CD4-positive, alpha-beta T cell treated with Interleukin-6 for 4 hours (primary cell): ENCODE measurements around the gene FBLN5.
A peak's percentile ranks its signal among the peaks of the same experiment; 100 is the strongest.
"Not testable (repeated sequence)": the region's sequence is repeated elsewhere in the genome, so short reads cannot be mapped to it uniquely, and the experiment has no call there.

Experiments used
- DNase-seq: peaks from one replicate; pipeline ENCODE4 v3.0.0-alpha.2; 2020; ENCODE audit warnings: mixed read lengths

Gene FBLN5

DNA sequence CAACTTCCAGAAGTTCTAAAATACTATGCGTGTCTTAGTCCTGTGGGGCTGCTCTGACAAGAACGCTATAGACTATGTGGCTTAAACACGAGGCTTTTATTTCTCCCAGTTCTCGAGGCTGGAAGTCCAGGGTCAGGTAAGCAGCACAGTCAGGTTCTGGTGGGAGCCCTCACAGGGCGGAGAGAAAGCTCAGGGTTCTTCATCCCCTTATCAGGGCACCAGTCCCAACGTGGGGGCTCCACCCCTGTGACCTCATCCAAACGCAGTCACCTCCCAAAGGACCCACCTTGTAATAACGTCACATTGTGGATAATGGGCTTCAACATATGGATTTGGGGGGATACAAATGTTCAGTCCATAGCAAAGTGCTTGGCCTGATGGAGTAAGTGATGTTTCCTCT, 43.0 kb downstream of the FBLN5 start:
- no peak for DNase-seq

DNA sequence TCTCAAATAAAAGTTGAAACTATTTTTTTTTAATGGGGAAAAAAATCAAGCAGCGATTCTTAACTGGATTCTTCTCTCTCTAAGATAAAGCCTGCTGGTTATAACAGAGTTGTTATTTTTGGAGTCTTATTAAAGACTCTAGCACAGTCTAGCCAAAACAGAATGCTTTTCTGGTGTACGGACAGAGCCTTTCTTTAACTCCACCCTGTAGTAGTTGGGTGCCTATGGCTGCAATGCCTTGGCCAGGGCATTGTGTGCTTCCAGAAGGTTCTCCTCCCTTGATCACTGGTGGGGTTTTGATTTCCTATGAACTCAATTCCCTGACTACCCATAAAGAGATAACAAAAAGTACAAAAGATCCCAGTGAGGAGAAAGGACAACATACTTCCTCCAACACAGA, 44.4 kb downstream of the FBLN5 start:
- no peak for DNase-seq

DNA sequence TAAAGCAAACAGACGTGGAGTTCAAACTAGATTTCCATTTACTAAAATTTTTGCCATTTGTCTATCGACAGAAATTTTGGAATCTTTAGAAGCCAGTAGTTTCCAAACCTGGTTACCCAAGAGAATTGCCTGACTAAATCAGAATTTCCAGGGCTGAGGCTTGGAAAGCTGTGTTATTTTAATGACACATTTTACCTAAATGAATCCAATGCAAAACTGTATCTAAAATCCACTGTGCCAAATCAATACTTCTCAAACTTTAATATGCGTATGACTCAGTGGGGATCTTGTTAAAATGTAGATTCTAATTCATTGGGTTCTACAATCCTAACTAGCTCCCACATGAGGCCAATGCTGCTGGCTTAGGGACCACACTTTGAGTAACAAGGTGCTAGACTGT, 45.2 kb downstream of the FBLN5 start:
- DNase-seq = no peak

DNA sequence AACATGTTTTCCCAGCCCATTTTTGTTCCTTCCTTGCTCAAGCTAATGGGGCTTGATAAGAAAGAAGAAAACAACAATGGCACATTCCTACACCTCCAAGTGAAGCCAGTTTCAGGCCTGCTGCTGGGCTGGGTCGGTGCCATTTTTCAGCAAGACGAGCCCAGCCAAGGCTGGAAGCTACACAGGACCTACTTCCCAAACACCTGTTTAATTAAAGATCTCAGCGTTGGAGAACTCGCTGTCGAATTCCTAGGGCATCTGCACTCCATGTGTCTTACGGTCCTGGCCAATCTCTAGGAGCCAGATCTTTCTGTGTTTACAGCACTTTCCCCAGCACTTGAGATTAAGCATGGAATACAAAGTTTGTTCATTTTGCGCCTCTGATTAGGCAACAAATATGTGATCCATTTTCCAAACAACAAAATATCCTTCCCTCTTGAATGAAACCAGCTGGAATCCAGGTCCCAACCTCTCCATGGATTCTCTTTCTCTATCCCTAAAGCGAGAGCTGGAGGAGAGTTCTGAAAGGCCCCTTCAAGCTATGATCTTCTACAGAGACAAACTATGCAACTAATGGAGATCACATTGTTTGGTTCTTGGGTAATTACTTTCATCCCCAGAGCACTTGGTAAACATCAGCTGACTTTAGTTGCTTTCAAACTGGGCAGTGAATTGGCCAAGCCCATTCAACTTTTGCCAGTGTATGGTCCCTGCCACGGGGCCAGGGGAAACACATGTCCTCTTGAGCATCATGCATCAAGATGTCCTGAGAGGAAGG, 45.9 kb downstream of the FBLN5 start:
- no peak for DNase-seq

DNA sequence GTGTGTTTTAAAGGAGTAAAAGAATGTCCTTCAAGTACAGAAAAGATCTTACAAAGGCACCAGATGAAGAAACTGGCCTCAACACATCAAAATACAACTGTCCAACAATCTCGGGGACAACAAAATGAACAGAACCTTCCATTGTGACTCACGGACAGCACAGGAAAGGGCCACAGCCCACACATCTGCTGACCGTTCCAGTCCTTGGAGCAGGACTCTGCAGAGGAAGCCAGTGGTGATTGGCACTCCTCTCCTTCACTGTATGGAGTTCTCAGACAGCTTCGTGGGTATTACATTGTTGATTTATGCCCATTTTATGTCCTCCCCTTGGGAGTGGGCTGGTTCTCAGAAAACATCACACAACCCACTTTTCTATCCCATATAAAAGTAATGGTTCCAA, 47.7 kb downstream of the FBLN5 start:
- no peak for DNase-seq

DNA sequence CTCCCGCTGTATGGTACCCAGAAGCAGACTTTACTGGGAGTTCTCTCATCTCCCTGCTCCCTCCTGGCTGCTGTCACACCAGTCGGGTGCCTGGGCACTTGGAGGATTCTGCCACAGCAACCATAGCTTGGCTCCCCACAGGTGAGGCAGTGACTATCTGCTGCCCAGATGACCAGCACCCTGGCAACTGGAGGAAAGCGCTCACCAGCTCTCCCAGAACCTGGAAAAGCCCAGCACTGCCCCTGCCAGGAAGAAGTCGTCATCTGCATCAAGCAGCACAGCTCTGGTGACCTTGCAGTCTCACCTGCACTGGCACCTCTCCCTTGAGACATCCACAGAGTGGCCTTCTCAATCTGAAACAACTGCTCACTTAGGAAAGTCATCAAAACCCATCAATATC, 48.3 kb downstream of the FBLN5 start:
- DNase-seq = no peak

DNA sequence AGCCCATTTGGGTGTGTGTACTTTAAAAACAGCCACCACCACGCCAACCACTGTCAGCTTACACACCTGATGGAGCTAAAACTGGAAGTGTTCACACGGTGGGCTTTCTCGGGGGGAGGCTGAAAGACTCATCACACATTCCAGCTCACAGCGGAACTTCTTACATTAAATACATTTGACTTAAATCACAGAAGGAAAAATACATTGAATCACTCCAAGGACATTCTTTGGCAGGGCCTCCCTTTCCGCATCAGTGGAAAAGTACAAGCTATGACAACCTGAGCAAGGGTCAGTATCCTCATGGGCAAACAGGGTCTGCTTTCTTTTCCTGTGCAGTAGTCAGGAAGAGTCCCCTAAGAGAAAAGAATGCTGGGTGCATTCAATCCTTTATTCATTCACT, 49.1 kb downstream of the FBLN5 start:
- no peak for DNase-seq

DNA sequence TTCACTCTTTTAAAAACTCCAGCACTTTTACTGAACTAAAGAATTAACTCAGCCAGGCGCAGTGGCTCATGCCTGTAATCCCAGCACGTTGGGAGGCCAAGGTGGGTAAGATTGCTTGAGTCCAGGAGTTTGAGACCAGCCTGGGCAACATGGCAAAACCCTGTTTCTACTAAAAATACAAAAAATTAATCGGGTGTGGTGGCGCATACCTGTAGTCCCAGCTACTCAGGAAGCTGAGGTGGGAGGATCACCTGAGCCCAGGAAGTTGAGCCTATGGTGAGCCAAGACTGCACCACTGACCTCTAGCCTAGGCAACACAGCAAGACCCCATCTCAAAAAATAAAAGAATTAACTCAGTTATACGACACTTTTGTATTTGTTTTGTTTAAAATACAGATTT, 49.8 kb downstream of the FBLN5 start:
- not testable (repeated sequence) for DNase-seq

DNA sequence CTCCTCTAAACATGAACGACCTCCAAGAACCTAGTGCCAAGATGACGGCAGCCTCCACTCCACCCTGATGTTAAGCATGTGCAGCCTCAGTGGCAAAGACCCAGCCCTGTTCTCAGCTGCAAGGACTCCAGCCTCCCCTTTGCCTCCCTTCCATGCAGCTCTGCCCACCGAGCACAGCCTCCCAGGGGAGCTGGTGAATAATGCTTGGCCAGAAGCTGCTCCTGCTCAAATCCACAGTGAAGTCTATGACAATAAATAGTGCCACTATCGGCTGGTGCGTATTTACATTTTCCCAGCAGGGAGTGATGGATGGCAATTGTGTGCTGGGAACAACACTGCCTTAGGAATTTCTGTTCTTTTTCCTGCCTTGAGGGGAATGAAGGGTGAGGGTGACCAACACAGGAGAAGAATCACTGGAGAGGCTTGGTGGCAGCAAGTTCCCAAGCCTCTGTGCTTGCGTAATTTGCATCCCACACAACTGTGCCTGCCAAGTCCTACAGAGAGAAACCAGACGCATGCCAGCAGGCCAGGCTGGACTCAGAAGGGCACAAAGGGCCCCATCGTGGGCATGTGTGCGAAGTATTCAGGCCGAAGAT, 50.3 kb downstream of the FBLN5 start:
- DNase-seq = no peak

DNA sequence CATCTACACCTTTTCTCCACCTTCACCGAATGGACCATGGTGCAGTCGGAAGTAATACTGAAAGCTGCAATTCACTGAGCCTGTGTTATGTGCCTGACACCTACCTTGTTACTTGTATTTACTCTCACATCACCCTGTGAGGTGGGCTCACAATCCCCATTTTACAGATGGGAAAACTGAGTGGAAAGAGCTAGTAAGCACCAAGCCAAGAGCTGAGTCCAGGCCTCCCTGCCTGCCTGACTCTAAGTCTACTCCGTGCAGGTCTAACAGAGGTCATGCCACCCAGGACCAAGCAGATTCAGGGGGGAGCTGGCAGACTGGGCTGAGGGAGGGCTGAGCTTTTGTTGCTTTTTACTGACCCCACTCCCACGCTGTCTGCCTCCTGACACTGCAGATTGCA, 51.1 kb downstream of the FBLN5 start:
- DNase-seq = no peak

DNA sequence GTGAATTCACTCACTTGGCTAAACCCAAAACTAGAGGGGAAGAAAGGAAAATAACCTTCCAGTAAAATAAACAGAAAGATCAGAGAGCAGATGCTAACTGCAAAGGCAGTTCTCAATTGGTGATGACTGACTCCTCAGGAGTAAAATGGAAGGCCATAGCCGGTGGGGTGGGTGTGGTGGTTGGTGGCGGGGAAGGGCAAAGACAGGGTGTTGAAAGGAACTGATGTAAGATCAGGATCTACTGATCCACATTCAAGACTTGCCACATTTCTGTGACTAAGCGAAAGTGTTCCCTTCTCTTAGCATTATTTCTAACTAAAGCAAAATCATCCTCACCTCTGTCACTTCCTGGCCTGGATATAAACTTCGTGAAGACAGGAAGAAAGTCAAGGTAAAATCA, 53.8 kb downstream of the FBLN5 start:
- DNase-seq = peak; percentile 45

DNA sequence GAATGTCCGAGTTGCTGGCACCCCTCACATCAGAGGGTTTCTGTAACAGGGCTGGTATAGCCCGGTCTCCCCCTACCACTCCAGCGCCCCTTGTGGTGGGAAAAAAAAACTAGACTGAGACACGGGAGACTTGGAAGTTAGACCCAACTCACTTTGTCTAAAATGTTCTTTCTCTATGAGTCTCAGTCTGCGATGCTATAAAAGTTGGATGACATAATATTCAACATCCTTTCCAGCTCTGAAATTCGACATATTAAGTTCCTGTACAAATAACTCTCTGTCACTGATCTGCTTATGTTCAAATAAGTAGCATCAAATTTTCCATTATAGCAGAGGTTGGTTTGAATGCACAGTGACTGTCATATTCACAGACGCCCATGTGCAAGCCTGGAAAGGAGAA, 54.5 kb downstream of the FBLN5 start:
- peak; percentile 36 for DNase-seq

DNA sequence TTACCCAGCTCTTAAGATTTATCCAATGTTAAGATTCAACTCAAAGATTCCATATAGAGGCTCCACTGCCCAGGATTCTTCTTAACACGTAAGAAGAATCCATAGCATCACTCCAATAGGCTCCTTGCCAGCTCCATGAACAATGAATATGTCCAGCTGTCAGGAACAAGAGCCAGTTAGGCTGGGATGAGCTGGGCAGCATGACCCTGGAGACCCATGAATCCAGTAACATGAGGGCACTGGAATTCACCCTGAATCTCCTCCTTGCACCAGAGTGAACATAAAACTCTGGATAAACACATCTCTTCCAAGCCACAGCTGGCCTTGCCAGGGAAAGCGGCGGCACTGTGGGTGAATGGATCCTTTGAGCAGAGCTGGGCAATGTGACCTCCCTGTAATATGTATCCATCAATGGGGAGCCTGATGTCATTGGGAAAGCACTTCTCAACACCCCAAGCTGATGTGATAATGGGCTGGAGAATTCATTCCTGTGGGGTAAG, 55.7 kb downstream of the FBLN5 start:
- DNase-seq = no peak

DNA sequence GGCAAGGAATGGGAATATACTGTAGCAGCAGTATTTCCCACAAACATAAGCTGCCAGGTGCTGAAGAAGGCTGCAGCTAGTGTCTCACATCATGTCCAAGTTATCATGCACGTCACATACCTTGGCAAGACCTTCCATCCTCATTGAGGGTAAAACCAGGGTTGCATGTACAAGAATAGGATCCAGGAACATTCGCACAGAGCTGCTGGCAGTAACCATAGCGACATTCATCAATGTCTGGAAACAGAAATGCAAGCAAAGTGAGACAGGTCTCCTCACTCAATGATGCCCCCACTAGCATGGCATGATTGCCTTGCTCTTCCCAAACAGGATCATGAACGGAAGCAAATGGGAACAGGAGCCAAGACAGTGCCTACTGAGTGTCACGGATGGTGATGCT, 56.4 kb downstream of the FBLN5 start:
- no peak for DNase-seq

DNA sequence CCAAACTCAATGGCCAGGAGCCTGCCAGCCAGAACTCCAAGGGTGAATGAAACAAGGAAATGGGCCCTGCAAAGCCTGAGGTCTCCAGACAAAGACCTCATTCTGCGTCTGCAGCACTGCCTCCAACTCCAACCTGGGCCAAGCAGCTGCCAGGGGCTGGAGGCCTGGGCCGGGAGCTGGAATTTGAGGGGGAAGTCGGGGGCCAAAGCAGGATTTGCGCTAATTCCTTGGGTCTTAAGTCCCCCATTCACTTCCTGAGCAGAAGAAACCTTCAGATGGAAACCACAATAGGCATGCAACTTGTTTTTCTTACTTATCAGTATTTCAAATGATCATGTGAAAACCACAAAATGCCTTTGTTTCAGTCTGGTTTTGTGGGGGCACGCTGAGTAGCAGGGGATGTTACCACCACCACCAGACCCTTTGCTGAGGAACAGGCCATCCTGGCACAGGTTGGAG, 57.2 kb downstream of the FBLN5 start:
- peak; percentile 29 for DNase-seq

DNA sequence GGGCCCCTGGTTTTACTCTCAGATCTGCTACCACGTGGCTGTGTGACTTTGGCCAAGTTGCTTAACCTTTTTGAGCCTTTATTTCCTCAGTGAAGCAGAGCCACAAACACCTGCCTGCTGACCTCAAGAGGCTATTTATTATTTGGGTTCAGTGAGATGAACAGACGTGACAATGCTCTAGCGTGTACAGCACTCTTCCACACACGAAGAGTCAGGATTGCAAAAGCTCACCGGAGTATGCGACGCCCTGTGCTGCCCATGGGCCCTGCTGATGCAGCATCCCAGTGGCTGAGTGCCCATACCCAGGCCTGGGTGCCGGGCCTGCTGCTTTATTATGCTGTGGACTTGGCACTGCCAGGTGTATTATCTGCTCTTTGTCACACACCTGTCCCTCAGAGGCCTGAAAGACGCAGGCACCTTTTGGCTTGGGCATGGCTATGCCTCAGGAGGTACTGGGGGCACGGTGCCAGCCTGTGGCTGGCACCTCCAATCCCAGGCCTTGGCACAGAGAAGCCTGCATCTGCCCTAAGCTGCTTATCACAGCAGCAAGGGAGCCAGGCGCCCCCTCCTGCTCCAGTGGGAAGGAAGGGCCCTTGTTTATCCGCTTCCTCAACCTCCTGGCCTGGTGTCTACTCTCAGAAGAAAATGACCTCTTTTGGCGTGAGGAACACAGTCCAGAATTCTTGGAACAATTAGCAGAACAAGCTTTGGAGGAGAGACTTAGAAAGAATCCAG, 57.9 kb downstream of the FBLN5 start:
- peak; percentile 38 for DNase-seq

DNA sequence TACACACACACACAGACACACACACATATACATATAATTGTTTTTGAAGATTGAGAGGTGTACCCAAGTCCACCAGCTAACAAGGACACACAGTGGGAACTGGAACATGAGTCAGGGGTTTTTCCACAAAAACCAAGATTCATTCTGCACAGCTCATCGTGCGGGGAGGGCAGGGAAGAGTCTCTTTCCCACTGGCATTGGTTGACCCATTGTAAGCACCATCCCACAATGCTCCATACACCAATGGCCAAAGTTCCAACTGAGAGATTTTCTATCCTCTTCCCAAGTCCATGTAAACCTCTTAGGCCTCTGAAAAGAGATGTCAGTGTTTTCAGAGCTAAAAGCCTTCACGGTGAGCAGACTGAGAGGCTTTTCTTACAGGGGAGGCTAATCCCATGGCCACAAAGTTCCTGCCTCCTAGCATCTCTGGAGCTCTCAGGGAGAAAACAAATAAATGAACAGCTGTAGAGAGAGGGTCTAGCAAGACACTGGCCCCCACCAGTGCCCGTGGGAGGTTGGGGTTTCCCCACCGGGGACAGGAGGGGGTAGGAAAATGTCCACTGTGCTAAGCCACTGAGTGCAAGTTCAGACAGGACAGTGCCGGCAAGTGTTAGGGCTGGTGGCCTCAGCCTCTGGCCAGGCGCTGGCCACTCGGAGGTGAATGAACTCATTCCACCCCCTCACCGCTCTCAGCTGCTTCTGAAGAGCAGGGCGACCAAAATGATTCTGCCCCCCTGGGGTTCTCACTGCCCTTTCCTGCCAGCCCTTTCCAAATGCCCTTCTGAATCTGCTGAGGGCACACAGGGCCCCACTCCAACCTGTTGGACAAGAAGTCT, 58.6 kb downstream of the FBLN5 start:
- DNase-seq = no peak

DNA sequence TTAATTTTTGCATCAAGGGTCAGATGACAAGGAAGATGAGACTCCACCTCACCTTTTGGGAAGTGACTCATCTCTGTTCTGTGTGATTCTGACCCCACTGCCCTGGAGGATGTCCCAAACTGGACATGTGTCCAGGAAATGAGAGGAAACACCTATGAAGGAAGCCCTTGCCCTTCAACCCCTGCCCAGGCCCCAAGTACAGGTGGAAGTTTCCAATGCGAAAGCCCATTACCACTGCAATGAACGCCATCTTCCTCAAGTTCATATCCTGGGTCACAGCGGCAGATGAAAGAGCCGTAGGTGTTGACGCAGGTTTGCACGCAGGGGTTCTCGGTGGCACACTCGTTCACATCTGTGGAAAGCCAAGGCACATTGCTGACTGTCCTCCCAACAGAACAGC, 60.5 kb downstream of the FBLN5 start:
- no peak for DNase-seq

DNA sequence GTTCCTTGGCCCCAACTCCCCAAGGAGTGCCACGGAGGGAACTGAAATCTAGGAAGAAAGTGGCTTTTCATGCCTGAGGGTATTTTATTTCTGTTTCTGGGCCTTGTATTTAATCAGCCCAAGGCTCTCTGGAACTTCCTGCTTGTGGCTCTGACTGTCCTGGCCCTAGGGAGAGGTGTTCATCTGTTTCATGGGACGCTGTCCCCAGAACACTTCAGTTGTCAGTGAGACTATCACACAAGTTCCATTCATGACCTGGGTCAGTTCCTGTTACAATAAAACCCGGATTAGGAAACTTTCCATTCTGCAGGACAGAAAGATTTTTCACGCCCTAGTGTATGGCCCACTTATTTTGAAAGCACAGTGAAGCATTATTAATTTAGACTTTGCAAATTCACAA, 61.7 kb downstream of the FBLN5 start:
- DNase-seq = no peak

DNA sequence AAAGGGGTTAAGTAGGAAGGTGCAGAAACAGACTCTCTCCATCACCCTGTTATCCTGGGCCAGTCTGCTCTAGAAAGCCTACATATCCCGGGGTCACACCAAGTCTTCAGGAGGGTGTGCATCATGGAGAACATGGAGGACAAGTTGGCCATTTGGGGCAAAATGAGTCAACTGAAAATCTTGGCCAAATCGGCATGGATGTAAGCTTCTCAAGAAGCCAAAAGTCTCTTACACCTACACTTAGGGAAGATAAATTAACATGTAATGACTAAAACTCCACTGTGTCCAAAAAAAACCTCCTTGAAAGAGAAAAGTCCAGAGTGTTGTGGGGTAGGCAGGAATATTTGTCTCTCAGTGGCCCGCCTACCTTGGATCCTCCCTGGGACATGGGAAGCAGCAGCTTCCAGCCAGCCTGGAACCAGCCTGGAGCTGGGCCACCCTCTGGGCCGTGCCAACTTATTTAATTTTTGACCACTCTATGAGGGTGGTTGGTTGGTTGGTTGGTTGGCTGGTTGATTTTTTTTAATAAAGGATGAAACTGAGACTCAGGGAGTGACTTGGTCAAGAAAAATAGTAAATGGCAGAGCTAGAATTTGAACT, 62.3 kb downstream of the FBLN5 start:
- no peak for DNase-seq

DNA sequence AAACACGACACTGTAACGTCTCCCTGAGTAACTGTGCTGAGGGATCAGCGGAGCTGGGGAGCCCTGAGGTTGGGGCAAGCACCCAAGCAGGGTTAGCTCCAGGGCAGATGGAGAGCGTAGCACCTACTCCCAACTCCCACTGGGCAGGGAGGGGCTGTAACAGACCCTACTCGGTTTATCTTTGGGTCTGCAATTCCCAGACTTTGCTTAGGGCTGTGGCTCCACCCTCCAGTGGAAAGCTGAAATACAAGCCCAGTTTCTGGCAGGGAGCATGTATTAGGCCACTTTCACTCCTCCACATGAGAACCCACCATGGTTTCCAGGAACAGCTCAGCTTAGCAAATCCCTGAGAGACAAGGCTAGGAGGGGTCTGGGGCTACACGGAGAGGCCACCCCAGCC, 62.8 kb downstream of the FBLN5 start:
- no peak for DNase-seq

DNA sequence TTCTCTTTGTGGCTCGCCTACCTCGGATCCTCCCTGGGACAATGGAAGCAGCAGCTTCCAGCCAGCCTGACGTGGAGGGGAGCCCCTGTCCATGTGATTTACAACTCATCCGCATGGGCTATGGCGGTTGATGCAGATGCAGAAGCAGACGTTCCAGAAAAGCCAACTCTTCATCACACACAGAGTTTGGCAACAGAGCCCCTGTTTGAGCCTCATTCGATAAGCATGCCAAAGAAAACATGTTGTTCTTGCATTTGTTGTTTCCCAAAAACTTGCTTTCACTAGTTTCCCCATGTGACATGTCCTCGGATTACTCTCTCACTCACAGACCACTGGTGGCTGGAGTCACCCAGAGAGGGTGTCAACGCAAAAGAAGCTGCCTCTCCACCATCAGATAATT, 63.7 kb downstream of the FBLN5 start:
- no peak for DNase-seq

DNA sequence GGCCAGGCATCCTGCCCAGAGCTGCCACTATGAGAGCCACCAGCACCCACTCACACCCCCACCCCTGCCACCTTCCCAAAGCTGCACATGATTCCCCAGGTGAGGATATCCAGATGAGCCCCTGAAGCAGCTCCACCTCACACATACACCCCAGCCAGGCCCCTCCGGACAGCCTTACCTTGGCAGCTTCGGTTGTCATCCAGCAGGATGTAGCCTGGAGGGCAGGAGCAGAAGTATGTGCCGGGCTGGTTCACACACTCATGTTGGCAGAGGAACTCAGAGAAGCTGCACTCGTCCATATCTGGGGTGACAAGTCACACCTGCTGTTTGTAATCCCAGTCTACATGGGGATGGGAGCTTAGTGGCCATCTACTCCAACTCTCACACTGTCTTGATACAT, 64.7 kb downstream of the FBLN5 start:
- DNase-seq = no peak
